Kidney epithelial cell (primary cell): ENCODE measurements around the gene FASLG. TPM values are rescaled to one million over a fixed set of nuclear protein-coding genes. Genes with fewer than 3 reads are reported as not detected.
"Not testable (repeated sequence)": the region's sequence is repeated elsewhere in the genome, so short reads cannot be mapped to it uniquely, and the experiment has no call there.

ENCODE experiments used
- DNase-seq: peaks from one replicate; pipeline ENCODE4 v3.0.0-alpha.2; 2010; ENCODE audit warnings: low read depth
- H3K27me3 ChIP-seq: 2 replicates; pipeline ENCODE4 v1.6.0; 2011; ENCODE audit warnings: low read length; ENCODE audit not compliant: control insufficient read depth, insufficient read depth
- H3K36me3 ChIP-seq: 2 replicates; pipeline ENCODE4 v1.5.1; 2011; ENCODE audit warnings: low read length; ENCODE audit not compliant: control insufficient read depth, insufficient read depth
- H3K4me3 ChIP-seq: 2 replicates; pipeline ENCODE4 v1.5.1; 2011; ENCODE audit warnings: low read depth, mild to moderate bottlenecking, control low read depth, low read length
- CTCF ChIP-seq: IDR thresholded peaks from 2 replicates; pipeline ENCODE4 v1.5.1; 2011; ENCODE audit warnings: mild to moderate bottlenecking, moderate library complexity, low read length, control low read depth, inconsistent platforms; ENCODE audit not compliant: insufficient read depth, poor library complexity, severe bottlenecking
- total RNA-seq: library from RNA; depleted of rRNA; stranded (reverse); fragments of >200 nt; gene quantifications from 2 replicates; pipeline ENCODE4 v1.2.3, GENCODE V29; 2015

The FASLG gene
- total RNA-seq, 1 donor from 2014 or later, result not detected

- no peak for DNase-seq
- H3K27me3 ChIP-seq, result no peaks in the 10 kb centered on the region
- no peak overlapping the region for H3K4me3 ChIP-seq
- H3K36me3 ChIP-seq, result no peaks in the 10 kb centered on the region
- TF ChIP-seq CTCF, result no peak
These were observed 23.9 kb downstream of the FASLG start for GRCh38 chr1:172682812-172683211.

- DNase-seq, result no peak
- no peaks in the 10 kb centered on the region for H3K36me3 ChIP-seq
- TF ChIP-seq CTCF, result no peak
- no peak overlapping the region for H3K4me3 ChIP-seq
- H3K27me3 ChIP-seq, result no peaks in the 10 kb centered on the region
These were observed 27.2 kb downstream of the FASLG start for GRCh38 chr1:172686143-172686542.

- not testable (repeated sequence) for H3K4me3 ChIP-seq, DNase-seq, H3K27me3 ChIP-seq, H3K36me3 ChIP-seq
These were observed 29.7 kb downstream of the FASLG start for GRCh38 chr1:172688428-172689085.

- H3K36me3 ChIP-seq, DNase-seq, H3K4me3 ChIP-seq, H3K27me3 ChIP-seq: not testable (repeated sequence)
These were observed 32.0 kb downstream of the FASLG start for GRCh38 chr1:172690925-172691324.

GRCh38 chr1:172697534-172698002 is 38.7 kb downstream of the FASLG start:
- H3K36me3 ChIP-seq, result no peaks in the 10 kb centered on the region
- no peaks in the 10 kb centered on the region for H3K27me3 ChIP-seq
- DNase-seq, result no peak
- TF ChIP-seq CTCF, result no peak
- no peak overlapping the region for H3K4me3 ChIP-seq

GRCh38 chr1:172698224-172698623 is 39.3 kb downstream of the FASLG start:
- Histone ChIP-seq H3K36me3 (no peaks in the 10 kb centered on the region), H3K27me3 (no peaks in the 10 kb centered on the region), H3K4me3 (no peak overlapping the region)
- no peak for DNase-seq
- no peak for TF ChIP-seq CTCF

- Histone ChIP-seq H3K4me3 (no peak overlapping the region), H3K27me3 (no peaks in the 10 kb centered on the region), H3K36me3 (no peaks in the 10 kb centered on the region)
- DNase-seq, result peak; percentile 35
- no peak for TF ChIP-seq CTCF
These were observed 40.2 kb downstream of the FASLG start for GRCh38 chr1:172699111-172699510.
